IPS DF 6.9 (cell line): ENCODE data around the gene CDC16.
A peak's percentile ranks its signal among the peaks of the same experiment; 100 is the strongest.

ENCODE experiments used
- DNase-seq: peaks from one replicate; pipeline ENCODE4 v3.0.0-alpha.2; 2013; ENCODE audit warnings: low read depth, low spot score
- H3K27ac ChIP-seq: one replicate; pipeline ENCODE4 v1.5.1; 2013; ENCODE audit warnings: low read length, control low read depth
- H3K27me3 ChIP-seq: 2 replicates; pipeline ENCODE4 v1.6.1; 2013; ENCODE audit warnings: mild to moderate bottlenecking, low read length; ENCODE audit not compliant: control insufficient read depth, insufficient read depth
- H3K36me3 ChIP-seq: 2 replicates; pipeline ENCODE4 v1.6.1; 2013; ENCODE audit warnings: low read length; ENCODE audit not compliant: control insufficient read depth, insufficient read depth
- H3K4me1 ChIP-seq: 2 replicates; pipeline ENCODE4 v1.6.1; 2013; ENCODE audit warnings: low read length; ENCODE audit not compliant: control insufficient read depth, insufficient read depth
- H3K4me3 ChIP-seq: 2 replicates; pipeline ENCODE4 v1.5.1; 2013; ENCODE audit warnings: mild to moderate bottlenecking, low read length
- H3K9me3 ChIP-seq: 2 replicates; pipeline ENCODE4 v1.6.1; 2013; ENCODE audit warnings: low read length, inconsistent platforms; ENCODE audit not compliant: control insufficient read depth, insufficient read depth
- WGBS: extraction: QIAGEN DNeasy Blood & Tissue Kit; methylation state at CpG from one replicate; pipeline ENCODE4 v1.1.7; 2013; ENCODE audit warnings: mixed read lengths, missing lambda C conversion rate; ENCODE audit not compliant: insufficient read length, insufficient coverage; 5-methylcytosine and 5-hydroxymethylcytosine counted together

The CDC16 gene

GRCh38 chr13:114226699-114227323, 7.9 kb upstream of the CDC16 start:
- Histone ChIP-seq H3K9me3 (no peaks in the 10 kb centered on the region), H3K4me1 (peaks cover 9% of the 10 kb centered on the region), H3K4me3 (no peak overlapping the region), H3K27ac (no peak overlapping the region), H3K36me3 (no peaks in the 10 kb centered on the region), H3K27me3 (no peaks in the 10 kb centered on the region)
- peak; percentile 95 for DNase-seq
- no CpG with 5 or more reads among the region's 19 CpGs for WGBS

- H3K4me1 ChIP-seq: peaks cover 9% of the 10 kb centered on the region
- no peaks in the 10 kb centered on the region for H3K36me3 ChIP-seq
- H3K27me3 ChIP-seq: no peaks in the 10 kb centered on the region
- H3K9me3 ChIP-seq: no peaks in the 10 kb centered on the region
- WGBS: no CpG with 5 or more reads among the region's 2 CpGs
- no peak overlapping the region for H3K27ac ChIP-seq
- no peak overlapping the region for H3K4me3 ChIP-seq
- DNase-seq: no peak
Measured at GRCh38 chr13:114227528-114227927, 7.2 kb upstream of the CDC16 start.

GRCh38 chr13:114228176-114228575, 6.5 kb upstream of the CDC16 start:
- Histone ChIP-seq H3K4me1 (peaks cover 9% of the 10 kb centered on the region), H3K4me3 (no peak overlapping the region), H3K27me3 (no peaks in the 10 kb centered on the region), H3K36me3 (no peaks in the 10 kb centered on the region), H3K27ac (no peak overlapping the region), H3K9me3 (no peaks in the 10 kb centered on the region)
- DNase-seq: no peak
- whole genome bisulfite sequencing: no CpG with 5 or more reads among the region's 9 CpGs

GRCh38 chr13:114229506-114229905, 5.2 kb upstream of the CDC16 start:
- H3K27ac ChIP-seq: no peak overlapping the region
- H3K27me3 ChIP-seq: no peaks in the 10 kb centered on the region
- no peaks in the 10 kb centered on the region for H3K9me3 ChIP-seq
- H3K4me1 ChIP-seq: peaks cover 9% of the 10 kb centered on the region
- DNase-seq: no peak
- H3K4me3 ChIP-seq: no peak overlapping the region
- H3K36me3 ChIP-seq: no peaks in the 10 kb centered on the region
- WGBS: no CpG with 5 or more reads among the region's 4 CpGs

- Histone ChIP-seq H3K27me3 (no peaks in the 10 kb centered on the region), H3K27ac (no peak overlapping the region), H3K4me3 (no peak overlapping the region), H3K4me1 (peaks cover 9% of the 10 kb centered on the region), H3K36me3 (no peaks in the 10 kb centered on the region), H3K9me3 (no peaks in the 10 kb centered on the region)
- no peak for DNase-seq
- no CpG with 5 or more reads among the region's 7 CpGs for WGBS
Measured at GRCh38 chr13:114230117-114230516, 4.6 kb upstream of the CDC16 start.

GRCh38 chr13:114230575-114230974, 4.1 kb upstream of the CDC16 start:
- Histone ChIP-seq H3K36me3 (no peaks in the 10 kb centered on the region), H3K27me3 (no peaks in the 10 kb centered on the region), H3K27ac (no peak overlapping the region), H3K4me3 (no peak overlapping the region), H3K9me3 (no peaks in the 10 kb centered on the region), H3K4me1 (peaks cover 9% of the 10 kb centered on the region)
- no peak for DNase-seq
- no CpG with 5 or more reads among the region's 3 CpGs for WGBS

- no peak overlapping the region for H3K27ac ChIP-seq
- no peak for DNase-seq
- peaks cover 3% of the 10 kb centered on the region; the same call in 1 of the 2 replicates for H3K36me3 ChIP-seq
- H3K4me1 ChIP-seq: peaks cover 7% of the 10 kb centered on the region; the same call in 1 of the 2 replicates
- H3K27me3 ChIP-seq: no peaks in the 10 kb centered on the region
- no CpG with 5 or more reads among the region's 8 CpGs for WGBS
- H3K4me3 ChIP-seq: no peak overlapping the region
- no peaks in the 10 kb centered on the region for H3K9me3 ChIP-seq
Measured at GRCh38 chr13:114231886-114232285, 2.8 kb upstream of the CDC16 start.

GRCh38 chr13:114234266-114234644, 442 bp upstream of the CDC16 start:
- Histone ChIP-seq H3K4me1 (peaks cover under 1% of the 10 kb centered on the region; the same call in 1 of the 2 replicates), H3K27me3 (no peaks in the 10 kb centered on the region), H3K36me3 (peaks cover 18% of the 10 kb centered on the region), H3K27ac (no peak overlapping the region), H3K4me3 (no peak overlapping the region), H3K9me3 (no peaks in the 10 kb centered on the region)
- no CpG with 5 or more reads among the region's 4 CpGs for WGBS
- no peak for DNase-seq

GRCh38 chr13:114235697-114236096, 1.0 kb downstream of the CDC16 start:
- Histone ChIP-seq H3K9me3 (no peaks in the 10 kb centered on the region), H3K36me3 (peaks cover 21% of the 10 kb centered on the region), H3K27me3 (no peaks in the 10 kb centered on the region), H3K4me3 (peak overlapping the region; percentile 62; the same call in 1 of the 2 replicates), H3K4me1 (no peaks in the 10 kb centered on the region; the same call in 1 of the 2 replicates), H3K27ac (no peak overlapping the region)
- DNase-seq: no peak
- WGBS: no CpG with 5 or more reads among the region's 10 CpGs

GRCh38 chr13:114236227-114236626, 1.5 kb downstream of the CDC16 start:
- Histone ChIP-seq H3K27ac (no peak overlapping the region), H3K4me1 (no peaks in the 10 kb centered on the region; the same call in 1 of the 2 replicates), H3K9me3 (no peaks in the 10 kb centered on the region), H3K36me3 (peaks cover 24% of the 10 kb centered on the region), H3K4me3 (no peak overlapping the region), H3K27me3 (no peaks in the 10 kb centered on the region)
- WGBS: no CpG with 5 or more reads among the region's 4 CpGs
- DNase-seq: no peak
